Skin of body (tissue), 1 donor: ENCODE data around the gene EFNA2. TPM values are rescaled to one million over a fixed set of nuclear protein-coding genes. Genes with fewer than 3 reads are reported as not detected.

ENCODE experiments used
- total RNA-seq: library from RNA; depleted of rRNA; stranded (reverse); fragments of >200 nt; gene quantifications from one replicate; pipeline ENCODE4 v1.2.3, GENCODE V29; 2014

The EFNA2 gene
- total RNA-seq, 1 donor from 2014 or later, result 0.39 TPM

Other genes with a start within 250 kb of the EFNA2 start
- 4.8 TPM for gene ABCA7, start 245.8 kb upstream of the EFNA2 start, total RNA-seq
- gene ARHGAP45, start 218.7 kb upstream of the EFNA2 start, total RNA-seq, result 10.7 TPM
- gene POLR2E, start 190.5 kb upstream of the EFNA2 start, total RNA-seq, result 47.1 TPM
- 105 TPM for gene GPX4, start 181.9 kb upstream of the EFNA2 start, total RNA-seq
- 23.1 TPM for gene SBNO2, start 111.6 kb upstream of the EFNA2 start, total RNA-seq
- gene STK11, start 80.1 kb upstream of the EFNA2 start, total RNA-seq, result 37.3 TPM
- gene CBARP, start 47.9 kb upstream of the EFNA2 start, total RNA-seq, result 1.9 TPM
- 22.9 TPM for gene ATP5F1D, start 44.1 kb upstream of the EFNA2 start, total RNA-seq
- gene MIDN, start 37.3 kb upstream of the EFNA2 start, total RNA-seq, result 19.7 TPM
- gene CIRBP, start 16.5 kb upstream of the EFNA2 start, total RNA-seq, result 267 TPM
- gene FAM174C, start 10.3 kb upstream of the EFNA2 start, total RNA-seq, result 6.4 TPM
- 27.3 TPM for gene NDUFS7, start 98.0 kb downstream of the EFNA2 start, total RNA-seq
- 12.5 TPM for gene GAMT, start 115.7 kb downstream of the EFNA2 start, total RNA-seq
- 37.9 TPM for gene DAZAP1, start 121.7 kb downstream of the EFNA2 start, total RNA-seq
- gene RPS15, start 152.5 kb downstream of the EFNA2 start, total RNA-seq, result 533 TPM
- 0.59 TPM for gene APC2, start 164.2 kb downstream of the EFNA2 start, total RNA-seq
- 11.6 TPM for gene C19orf25, start 193.3 kb downstream of the EFNA2 start, total RNA-seq
- gene PCSK4, start 204.5 kb downstream of the EFNA2 start, total RNA-seq, result 0.59 TPM
- 7.5 TPM for gene REEP6, start 205.3 kb downstream of the EFNA2 start, total RNA-seq
- gene ADAMTSL5, start 227.1 kb downstream of the EFNA2 start, total RNA-seq, result 3.1 TPM
- 0.10 TPM for gene PLK5, start 238.2 kb downstream of the EFNA2 start, total RNA-seq